ENCODE measurements around the gene WAPL. TPM values are rescaled to one million over a fixed set of nuclear protein-coding genes. Genes with fewer than 3 reads are reported as not detected.

The WAPL gene
- total and polyA plus RNA-seq, 2 of the 8 experiments (the other 6 are each of a cell fraction or from before 2014, with no cell fraction given) = 12.8 to 48.1 TPM

DNA sequence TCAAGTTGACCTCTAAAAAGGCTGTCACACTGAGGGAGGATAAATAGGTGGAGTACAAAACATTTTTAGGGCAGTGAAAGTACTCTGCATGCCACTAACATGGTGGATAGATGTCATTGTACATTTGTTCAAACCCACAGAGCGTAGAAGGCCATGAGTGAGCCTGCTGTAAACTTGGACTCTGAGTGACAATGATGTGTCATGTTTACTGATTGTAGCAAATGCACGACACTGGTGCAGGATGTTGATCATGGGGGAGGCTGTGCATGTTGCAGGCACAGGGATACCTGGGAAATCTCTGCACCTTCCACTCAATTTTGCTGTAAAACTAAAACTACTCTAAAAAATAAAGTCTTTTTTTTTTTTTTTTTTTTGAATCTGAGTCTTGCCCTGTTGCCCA lies 102.5 kb downstream of the WAPL start:
- H3K23me2 ChIP-seq (ENCODE audit: low read depth, low read length) = no peaks in the 10 kb centered on the region
- H2BK20ac ChIP-seq (ENCODE audit: low read length) = no peak overlapping the region
- no peaks in the 10 kb centered on the region for H4K20me1 ChIP-seq (replicated peaks in 1 of 2; ENCODE audit: control insufficient read depth in 1 of 2, insufficient read depth in 2 of 2, low read length in 2 of 2)
- H2BK120ac ChIP-seq (replicated peaks; ENCODE audit: low read depth, low read length) = no peak overlapping the region
- H3K14ac ChIP-seq (ENCODE audit: insufficient read length) = no peak overlapping the region
- no peaks in the 10 kb centered on the region for H3K36me3 ChIP-seq (ENCODE audit: control insufficient read depth in 2 of 4, insufficient read depth in 4 of 4, low read length in 3 of 4)
- no peak overlapping the region for H3K27ac ChIP-seq (ENCODE audit: low read depth, low read length)
- ChIA-PET POLR2A (ENCODE audit: partially characterized antibody) (no interaction called here), CTCF (ENCODE audit: partially characterized antibody) (interaction anchor here (1.3 to 1.4 kb wide), 2 partner anchors 8 to 17 kb away, joined by 3 read pairs; no protein-coding TSS in a partner anchor)
- H3K23ac ChIP-seq (ENCODE audit: insufficient read length) = no peak overlapping the region
- no peak overlapping the region for H3K56ac ChIP-seq (replicated peaks; ENCODE audit: insufficient read length, low read depth, low read length)
- no peak overlapping the region for H3K4ac ChIP-seq (replicated peaks; ENCODE audit: insufficient read length, low read depth, low read length)
- no peak overlapping the region for H2AK5ac ChIP-seq (ENCODE audit: low read depth, low read length)
- DNase-seq (ENCODE audit: low read depth in 1 of 2, low spot score in 2 of 2) = no peak
- H3K27me3 ChIP-seq (replicated peaks in 1 of 4; ENCODE audit: control insufficient read depth in 3 of 4, extremely low read depth in 1 of 4, insufficient read depth in 3 of 4, low read length in 3 of 4) = no peaks in the 10 kb centered on the region
- no peak overlapping the region for H4K91ac ChIP-seq (replicated peaks; ENCODE audit: insufficient read length, low read length)
- no peak overlapping the region for H4K8ac ChIP-seq (ENCODE audit: extremely low read depth, insufficient read depth, low read length)
- no peak overlapping the region for H3K18ac ChIP-seq (ENCODE audit: extremely low read depth, low read length)
- peaks cover 2 to 9% (median 8%) of the 10 kb centered on the region in 4 experiments; a peak in 5 of 7 replicates for H3K4me1 ChIP-seq (replicated peaks in 1 of 4; ENCODE audit: control insufficient read depth in 3 of 4, insufficient read depth in 4 of 4, low read length in 3 of 4)
- no peak overlapping the region for H4K5ac ChIP-seq (ENCODE audit: insufficient read length, low read depth, low read length)
- 74% methylated on average over 2 of the region's 2 CpGs; no CpG with 5 or more reads in 1 of the 2 experiments for WGBS, 2 experiments (ENCODE audit: extremely low coverage in 1 of 2, insufficient coverage in 1 of 2, insufficient read length in 1 of 2, insufficient replicate concordance in 2 of 2, low coverage in 1 of 2, low lambda C conversion rate in 2 of 2, missing lambda C conversion rate in 1 of 2)
- H3K79me1 ChIP-seq (ENCODE audit: low read depth, low read length) = no peaks in the 10 kb centered on the region
- no peak overlapping the region for H2BK12ac ChIP-seq (ENCODE audit: low read depth, low read length)
- H3K9me3 ChIP-seq (ENCODE audit: insufficient read depth in 2 of 2, low read depth in 1 of 2, low read length in 1 of 2) = no peaks in the 10 kb centered on the region
- no peak for FAIRE-seq
- H2AFZ ChIP-seq (ENCODE audit: low read length) = no peak overlapping the region
- H3K9ac ChIP-seq (replicated peaks in 1 of 4; ENCODE audit: extremely low read depth in 1 of 4, low read depth in 3 of 4, low read length in 3 of 4) = no peak overlapping the region
- H2BK5ac ChIP-seq (ENCODE audit: low read depth, low read length) = no peak overlapping the region
- no peak overlapping the region for H3K4me3 ChIP-seq (ENCODE audit: extremely low read depth in 1 of 4, insufficient read depth in 2 of 4, low read depth in 3 of 4, low read length in 4 of 4)
- H3K79me2 ChIP-seq (ENCODE audit: control insufficient read depth in 1 of 2, insufficient read depth in 2 of 2, low read length in 2 of 2) = no peaks in the 10 kb centered on the region
- no peak overlapping the region for H3K4me2 ChIP-seq (ENCODE audit: insufficient read depth in 1 of 2, low read depth in 2 of 2, low read length in 2 of 2)
- no peak overlapping the region for H2BK15ac ChIP-seq (ENCODE audit: low read length)
- no peak for TF ChIP-seq SAP30 (IDR thresholded peaks at IDR 0.05; ENCODE audit: insufficient read depth, insufficient replicate concordance, low read length)
- TF ChIP-seq, protein P1, sequence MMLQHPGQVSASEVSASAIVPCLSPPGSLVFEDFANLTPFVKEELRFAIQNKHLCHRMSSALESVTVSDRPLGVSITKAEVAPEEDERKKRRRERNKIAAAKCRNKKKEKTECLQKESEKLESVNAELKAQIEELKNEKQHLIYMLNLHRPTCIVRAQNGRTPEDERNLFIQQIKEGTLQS (IDR thresholded peaks at IDR 0.05; ENCODE audit: insufficient read depth, low read depth, low read length) = no peak
- TF ChIP-seq, protein P2, sequence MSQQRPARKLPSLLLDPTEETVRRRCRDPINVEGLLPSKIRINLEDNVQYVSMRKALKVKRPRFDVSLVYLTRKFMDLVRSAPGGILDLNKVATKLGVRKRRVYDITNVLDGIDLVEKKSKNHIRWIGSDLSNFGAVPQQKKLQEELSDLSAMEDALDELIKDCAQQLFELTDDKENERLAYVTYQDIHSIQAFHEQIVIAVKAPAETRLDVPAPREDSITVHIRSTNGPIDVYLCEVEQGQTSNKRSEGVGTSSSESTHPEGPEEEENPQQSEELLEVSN (IDR thresholded peaks at IDR 0.05) = no peak
- TF ChIP-seq TAF7 (optimal IDR thresholded peaks at IDR 0.05; ENCODE audit: borderline replicate concordance, low read depth, low read length) = no peak
- no peak for TF ChIP-seq RNF2 (IDR thresholded peaks at IDR 0.05; ENCODE audit: borderline replicate concordance, low read depth, low read length, missing control alignments, poor library complexity, severe bottlenecking)
- TF ChIP-seq BACH1 (IDR thresholded peaks at IDR 0.05; ENCODE audit: low read length) = no peak
- TF ChIP-seq KDM5A (IDR thresholded peaks at IDR 0.05; ENCODE audit: low read length) = no peak
- no peak for TF ChIP-seq ASH2L (IDR thresholded peaks at IDR 0.05; ENCODE audit: low read length)
- no peak for TF ChIP-seq EP300 (IDR thresholded peaks at IDR 0.05; ENCODE audit: borderline replicate concordance in 1 of 2, low read depth in 2 of 2, low read length in 2 of 2)
- no peak for TF ChIP-seq HDAC6 (IDR thresholded peaks at IDR 0.05; ENCODE audit: low read depth, low read length)
- no peak for TF ChIP-seq YY1 (IDR thresholded peaks at IDR 0.05; ENCODE audit: low read depth, low read length)
- TF ChIP-seq CTBP2 (IDR thresholded peaks at IDR 0.05; ENCODE audit: borderline replicate concordance, insufficient read depth, insufficient read length, low read length) = no peak

Data from H1 (cell line).